G401.6 (cell line): ENCODE results near the gene CEBPZOS.

Source experiments
- FAIRE-seq: peaks from 2 replicates; lab custom pipeline; 2012; peaks lifted over from hg19 to GRCh38; lab: Jason Lieb, UNC

The CEBPZOS gene

DNA sequence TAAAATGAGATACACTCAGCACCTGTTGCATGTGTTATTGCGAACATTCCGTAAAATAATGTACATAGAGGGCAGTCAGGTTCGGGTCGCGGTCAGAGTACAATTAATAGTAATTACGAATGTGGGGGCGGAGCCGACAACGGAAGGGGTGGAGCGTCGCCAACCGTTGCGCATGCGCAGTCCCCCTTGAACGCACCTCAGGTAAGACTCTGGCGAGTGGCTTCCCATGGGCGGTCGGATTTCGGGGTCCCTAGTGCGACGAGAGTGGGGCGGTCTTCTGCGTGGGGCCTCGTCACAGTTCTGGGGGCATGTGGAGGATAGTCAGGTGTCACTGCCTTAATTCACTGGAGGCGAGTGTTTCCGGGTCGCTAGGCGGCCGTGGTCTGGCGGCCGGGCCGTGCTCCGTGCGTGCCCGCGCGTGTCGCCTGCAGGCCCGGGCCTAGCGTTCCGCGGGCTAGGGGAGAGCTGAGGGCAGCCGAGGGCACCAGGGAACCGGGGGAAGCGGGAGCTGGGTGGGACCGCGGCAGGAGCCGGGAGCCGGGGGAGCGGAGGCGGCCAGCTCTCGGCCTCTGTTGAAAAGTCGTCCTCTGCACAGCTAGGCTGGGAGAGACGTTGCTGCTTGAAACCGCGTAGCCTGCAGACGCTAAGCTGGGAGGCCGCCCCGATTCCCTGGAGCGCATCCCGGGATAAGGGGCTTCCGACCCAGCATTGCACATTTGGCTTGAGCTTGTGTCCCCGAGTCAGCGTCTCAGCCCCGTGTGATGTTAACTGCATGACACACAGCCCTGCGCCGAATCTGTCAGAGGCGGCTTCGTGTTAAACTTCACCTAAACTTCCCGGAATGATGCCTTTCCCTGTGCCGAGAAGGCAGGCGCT, at the start of gene CEBPZOS:
TSS of gene CEBPZOS (plus strand) at position 177 of the 876 bp plus-strand sequence. CDS start 3,209 bp downstream, outside the sequence.
- peak; percentile 76 for FAIRE-seq

DNA sequence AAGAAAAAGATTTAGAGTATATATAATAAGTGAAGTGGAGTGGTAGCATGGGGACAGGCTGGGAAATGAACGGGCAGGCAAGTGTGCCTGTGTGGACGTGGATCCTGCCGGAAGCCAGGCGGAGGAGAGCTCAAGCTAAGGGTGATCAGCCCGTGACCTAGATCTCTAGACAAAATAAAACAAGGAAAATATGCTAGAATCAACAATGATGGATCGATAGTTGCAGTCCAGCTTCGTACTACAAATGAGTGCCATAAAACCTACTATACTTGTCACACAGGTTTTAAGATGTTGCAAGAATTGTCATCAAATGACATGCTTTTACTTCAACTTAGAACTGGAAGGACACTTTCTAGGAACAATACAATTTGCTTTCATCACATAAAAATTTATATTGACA, 48.0 kb upstream of the CEBPZOS start:
- FAIRE-seq: no peak

DNA sequence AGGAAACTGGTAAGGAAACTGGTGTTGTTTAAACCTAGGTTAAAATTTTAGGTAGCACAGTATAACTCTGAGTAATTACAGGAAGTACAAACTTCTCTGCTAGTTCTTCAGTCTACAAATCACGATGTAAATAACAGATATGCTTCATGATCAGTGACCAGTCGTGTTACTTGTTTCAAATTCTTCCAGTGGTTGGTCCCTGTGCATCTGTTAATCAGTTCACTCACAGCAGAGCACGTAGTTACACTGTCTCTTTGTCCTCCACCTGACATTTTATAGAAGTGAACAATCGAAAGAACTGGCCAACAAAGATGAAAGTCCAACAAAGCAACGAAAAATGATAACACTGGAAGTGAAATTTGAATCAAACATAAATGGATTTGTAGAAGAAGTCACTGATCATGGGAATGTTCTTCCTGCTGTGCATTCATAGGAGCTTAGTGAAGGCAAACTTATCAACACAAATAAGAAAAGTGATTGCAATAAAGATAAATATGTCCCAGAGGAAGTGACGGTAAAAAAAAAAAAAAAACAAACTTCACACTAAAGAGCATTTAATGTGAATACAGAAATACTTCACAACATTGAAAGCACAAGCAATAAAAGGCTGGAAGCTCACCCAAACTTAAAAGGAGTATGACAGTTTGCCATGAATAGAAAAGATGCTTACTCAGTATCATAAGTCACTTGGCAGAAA, 46.5 kb upstream of the CEBPZOS start:
- no peak for FAIRE-seq

DNA sequence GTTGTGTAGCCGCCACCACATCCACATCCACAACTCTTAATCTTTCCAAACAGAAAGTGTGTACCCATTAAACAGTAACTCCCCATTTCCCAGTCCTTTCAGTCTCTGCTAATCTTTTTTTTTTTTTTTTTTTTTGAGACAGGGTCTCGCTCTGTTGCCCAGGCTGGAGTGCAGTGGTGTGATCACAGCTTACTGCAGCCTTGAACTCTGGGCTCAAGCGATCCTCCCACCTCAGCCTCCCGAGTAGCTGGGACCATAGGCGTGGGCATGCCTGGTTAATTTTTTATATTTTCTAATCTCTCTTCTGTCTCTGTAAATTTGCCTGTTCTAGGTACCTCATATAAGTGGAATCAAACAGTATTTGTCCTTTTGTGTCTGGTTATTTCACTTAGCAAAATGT, 43.1 kb upstream of the CEBPZOS start:
- FAIRE-seq: no peak

DNA sequence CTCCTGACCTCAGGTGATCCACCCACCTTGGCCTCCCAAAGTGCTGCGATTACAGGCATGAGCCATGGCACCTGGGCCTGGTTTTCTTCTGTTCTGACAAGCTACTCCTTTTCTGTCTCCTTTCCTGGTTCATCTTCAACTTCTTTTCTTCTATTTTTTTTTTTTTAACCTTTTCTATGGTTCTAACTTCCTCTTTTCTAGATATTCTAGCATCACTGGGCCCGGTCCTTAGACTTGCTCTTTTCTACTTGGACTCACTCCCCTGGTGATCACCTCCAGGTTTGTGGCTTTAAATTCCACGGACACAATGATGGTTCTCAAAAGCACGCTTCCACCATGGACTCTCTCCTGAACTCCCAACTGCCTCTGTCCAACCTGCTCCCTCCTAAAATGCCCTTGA, 41.5 kb upstream of the CEBPZOS start:
- no peak for FAIRE-seq

DNA sequence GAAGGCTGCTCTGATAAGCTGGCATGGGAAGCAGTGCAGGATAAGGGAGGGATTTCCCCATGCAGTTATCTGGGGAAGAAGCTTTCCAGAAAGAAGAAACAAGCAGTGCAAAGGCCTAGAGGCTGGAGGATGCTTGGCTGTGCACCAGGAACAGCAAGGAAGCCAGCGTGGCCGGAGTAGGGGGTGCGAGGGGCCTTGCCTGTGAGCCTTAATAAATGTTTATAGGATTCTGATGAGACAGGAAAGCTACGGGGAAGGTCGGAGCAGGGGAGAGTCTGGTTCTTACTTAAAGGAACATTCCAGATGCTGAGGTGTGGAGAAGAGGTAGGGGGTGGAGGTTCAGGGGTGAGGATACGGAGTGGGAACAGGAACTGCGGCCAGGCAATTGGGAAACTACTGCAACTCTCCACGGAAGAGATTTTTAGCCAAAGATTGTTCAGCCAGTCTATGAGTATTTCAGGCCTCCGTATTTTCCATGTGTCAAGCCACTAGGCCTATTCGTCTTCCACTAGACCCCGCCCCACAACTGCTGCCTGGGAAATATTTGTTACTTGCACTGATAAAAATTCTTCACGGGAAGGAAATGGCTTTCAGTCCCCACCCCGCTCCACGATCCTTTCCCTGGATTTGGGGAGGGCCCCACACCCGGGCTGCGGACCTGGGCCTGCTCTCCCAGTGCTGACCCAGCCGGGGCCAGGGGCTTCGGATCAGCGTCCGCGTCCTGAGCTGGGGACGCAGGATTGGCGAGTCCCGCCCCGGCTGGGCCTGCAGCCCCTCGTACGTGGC, 40.0 kb upstream of the CEBPZOS start:
- FAIRE-seq: no peak

DNA sequence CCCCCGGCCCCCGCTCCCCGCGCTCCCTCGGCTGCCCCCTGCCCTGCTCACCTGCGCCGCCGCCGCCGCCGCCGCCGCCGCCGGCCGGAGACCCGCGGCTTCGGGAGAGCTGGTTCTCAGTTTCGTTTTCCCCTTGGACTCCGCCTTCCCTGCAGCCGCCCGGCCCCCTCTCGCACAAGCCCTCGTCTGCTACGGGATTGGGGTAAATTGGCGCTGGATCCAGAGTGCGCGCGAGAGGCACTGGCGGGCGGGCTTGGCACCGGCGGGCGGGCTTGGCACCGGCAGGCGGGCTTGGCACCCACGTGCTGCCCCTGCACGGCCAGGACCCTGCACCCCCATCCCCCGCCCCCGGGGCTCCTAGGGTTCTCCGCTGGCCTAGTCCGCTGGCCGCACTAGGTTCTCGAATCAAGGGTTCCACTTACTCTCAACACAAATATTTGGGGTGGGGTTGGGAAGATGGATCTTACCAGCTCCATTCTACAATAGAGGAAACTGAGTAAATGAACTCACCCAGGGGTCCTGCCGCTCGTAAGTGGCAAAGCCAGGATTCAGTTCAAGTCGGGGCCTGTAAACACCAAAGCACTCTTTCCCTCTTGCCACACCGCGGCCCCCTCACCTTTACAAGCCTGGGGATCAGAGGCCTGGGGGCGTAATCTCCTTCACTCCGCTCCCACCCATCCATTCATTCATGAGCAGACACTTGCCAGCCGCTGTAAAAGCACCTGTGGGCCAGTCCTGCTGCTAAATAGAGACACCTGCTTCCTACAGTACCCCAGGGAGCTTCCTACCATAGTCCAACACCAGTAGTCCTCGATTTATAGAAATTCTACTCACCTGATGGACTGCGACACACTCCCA, 39.2 kb upstream of the CEBPZOS start, which contains the start of gene EIF2AK2:
TSS of gene EIF2AK2 (minus strand) at position 124 of the 858 bp plus-strand sequence. CDS start 9,174 bp downstream, outside the sequence.
- FAIRE-seq: no peak

DNA sequence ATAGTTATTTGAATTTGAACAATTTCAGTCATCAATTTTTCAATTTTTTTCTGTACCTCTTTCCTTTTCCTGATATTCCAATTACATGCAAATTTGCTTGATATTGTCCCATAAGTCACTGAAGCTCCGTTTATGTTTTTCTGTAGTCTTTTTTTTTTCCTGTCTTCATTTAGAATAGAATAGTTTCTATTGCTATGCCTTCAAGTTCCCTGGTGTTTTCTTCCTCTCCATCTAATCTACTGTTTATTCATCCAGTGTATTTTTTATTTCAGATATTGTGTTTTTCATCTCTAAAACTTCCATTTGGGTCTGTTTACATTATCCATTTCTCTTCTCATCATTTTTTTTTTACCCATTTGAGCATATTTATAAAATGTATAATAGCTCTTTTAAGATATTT, 31.5 kb upstream of the CEBPZOS start:
- FAIRE-seq: peak; percentile 59

DNA sequence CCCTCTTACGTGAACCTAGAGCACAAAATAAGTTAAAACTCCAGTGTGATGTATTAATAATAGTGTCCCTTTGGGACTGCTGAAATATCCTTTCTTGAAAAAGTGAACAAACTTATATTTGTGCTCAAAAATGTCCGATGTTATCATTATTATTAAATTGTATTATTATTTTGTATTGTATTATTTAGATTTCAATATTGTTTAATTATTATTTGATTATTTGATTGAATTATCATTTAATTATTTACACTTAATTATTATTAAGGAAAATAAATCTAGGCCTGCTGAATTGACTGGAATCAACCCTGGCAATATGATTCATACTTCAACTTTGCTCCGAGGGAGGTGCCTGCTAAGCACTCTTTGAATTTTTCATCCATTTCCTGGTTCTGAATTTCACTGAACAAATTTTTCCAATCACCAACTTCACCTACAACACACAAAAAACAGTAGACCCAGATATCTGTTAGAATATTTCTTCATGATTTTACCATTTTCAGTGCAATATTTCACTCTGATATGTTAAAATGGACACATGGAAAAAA, 28.6 kb upstream of the CEBPZOS start:
- FAIRE-seq: peak; percentile 76

DNA sequence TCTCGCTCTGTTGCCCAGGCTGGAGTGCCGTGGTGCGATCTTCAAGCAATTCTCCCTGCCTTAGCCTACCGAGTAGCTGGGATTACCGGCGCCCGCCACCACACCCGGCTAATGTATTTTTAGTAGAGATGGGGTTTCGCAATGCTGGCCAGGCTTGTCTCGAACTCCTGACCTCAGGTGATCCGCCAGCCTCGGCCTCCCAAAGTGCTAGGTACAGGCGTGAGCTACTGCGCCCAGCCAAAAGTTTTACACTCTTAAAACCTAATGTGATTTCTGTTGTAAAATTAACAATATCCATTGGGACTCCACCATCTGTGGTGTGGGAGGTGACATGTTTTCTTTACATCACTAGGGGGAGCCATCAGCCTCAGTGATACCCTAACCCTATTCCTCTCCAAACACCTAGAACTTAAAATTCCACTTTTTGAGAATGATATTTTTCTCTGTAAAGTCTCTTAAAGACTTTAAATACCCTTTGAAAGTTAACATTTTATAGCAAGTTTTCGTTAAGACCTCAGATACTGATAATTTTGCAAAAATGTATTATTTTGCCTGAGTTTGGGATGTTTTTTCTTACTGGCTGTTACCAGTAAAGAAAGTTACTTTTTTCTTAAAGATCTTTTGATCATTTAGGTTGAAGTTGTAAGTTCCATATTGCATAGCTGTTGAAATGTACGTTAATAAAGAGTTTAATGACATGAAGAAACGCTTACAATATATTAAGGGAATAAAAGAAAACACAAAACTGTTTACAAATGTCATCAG, 27.9 kb upstream of the CEBPZOS start:
- FAIRE-seq: peak; percentile 95

DNA sequence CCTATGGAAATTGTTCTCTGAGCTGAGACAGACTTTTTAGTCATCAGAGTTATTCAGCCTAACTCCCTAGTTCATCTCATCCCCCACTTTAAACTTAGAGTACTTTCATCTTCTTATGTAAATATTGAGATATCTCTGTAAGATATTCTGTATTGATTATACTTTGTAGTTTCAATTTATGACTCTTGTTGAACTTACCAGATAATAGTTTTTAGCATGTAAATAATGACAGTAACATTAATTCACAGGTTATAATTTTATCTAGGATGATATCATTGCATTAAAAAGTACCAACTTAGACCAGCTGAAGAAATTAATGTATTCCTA, 24.7 kb upstream of the CEBPZOS start:
- no peak for FAIRE-seq

DNA sequence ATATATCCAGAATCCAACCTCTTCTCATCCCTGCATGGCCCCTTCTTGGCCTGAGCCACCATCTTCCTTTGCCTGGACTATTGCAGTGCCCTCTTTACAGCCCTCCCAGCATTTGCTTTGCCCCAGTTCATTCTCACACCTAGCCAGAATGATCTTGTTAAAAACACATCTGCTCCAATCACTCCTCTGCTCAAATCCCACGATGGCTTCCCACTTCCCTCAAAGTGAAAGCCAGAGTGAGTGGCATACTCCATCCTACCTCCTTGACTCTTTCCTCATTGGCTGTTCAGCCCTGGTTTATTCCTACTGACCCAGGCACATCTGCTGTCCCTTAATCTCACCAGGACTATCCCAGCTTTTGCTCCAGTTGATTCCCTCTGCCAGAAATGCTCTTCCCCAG, 22.6 kb upstream of the CEBPZOS start:
- FAIRE-seq: no peak

DNA sequence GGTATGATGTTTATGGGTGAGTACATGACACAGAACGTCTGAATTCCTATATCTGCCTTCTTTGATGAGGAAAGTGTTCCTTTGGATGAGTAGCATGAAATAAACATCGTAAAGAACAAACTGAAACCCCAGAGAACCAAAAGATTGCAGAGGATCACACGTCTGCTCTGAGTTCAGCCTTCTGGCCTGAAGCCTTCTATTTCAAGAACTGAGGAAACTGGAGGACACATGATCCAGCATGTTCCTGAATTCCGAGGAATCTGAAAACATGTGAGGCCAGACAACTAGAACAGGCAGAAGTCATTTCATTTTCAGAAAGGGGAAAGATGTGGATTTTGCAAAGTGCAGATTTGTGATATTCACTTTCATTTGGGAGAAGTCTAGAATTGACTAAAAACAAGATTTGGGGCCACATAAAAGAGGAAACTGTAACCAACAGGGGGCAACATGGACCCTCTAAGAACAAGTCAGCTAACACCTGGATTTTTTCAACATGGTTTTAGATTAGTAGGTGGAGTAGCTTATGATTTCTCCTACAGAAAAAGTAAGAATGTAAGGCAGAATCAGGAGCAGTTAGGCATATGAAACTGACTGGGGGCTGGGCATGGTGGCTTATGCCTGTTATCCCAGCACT, 16.2 kb upstream of the CEBPZOS start:
- no peak for FAIRE-seq

DNA sequence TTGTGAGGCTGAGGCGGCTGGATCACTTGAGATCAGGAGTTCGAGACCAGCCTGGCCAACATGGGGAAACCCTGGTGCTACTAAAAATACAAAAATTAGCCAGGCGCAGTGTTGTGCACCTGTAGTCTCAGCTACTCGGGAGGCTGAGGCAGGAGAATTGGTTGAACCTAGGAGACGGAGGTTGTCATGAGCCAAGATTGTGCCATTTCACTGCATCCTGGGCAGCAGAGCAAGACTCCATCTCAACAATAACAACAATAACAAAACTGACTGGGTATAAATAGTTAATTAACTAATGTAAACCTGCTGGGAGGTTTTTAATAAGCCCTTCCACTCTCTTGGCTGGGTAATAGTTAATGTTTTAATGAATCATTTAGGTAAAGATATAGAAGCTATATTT, 15.7 kb upstream of the CEBPZOS start:
- no peak for FAIRE-seq

DNA sequence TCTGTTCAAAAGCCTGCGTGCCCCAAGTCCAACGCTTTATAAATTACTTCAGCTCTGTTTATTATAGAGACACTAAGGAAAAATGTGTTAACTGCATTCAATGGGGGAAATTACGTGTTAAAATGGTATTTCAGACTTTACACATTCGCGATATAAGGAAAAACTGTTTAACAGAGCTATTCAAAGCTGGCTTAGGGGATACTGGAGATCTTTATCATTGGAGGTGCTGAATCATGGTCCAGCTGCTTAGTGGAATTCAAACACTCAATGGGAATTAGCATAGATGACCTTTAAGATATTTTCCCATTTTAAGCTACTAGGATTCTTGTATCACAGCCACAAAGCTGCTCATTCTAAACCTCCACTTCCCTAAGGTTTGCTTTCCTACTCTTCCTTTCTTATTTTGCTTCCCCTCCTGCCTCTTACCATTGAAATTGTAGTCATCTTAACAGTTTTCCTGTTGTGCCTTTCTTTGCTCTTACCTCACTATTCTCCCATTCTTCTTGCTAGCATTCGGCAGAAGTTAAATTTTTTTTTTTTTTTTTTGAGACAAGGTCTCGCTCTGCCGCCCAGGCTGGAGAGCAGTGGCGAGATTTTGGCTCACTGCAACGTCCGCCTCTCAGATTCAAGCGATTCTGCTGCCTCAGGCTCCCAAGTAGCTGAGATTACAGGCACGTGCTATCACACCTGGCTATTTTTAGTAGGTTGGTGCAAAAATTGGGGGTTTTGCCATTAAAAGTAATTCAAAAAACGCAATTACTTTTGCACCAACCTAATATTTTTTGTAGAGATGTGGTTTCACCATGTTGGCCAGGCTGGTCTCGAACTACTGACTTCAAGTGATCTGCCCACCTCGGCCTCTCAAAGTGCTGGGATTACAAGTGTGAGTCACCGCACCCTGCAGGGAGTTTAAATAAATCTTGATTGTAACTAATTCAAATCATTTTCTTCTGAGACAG, 14.3 kb upstream of the CEBPZOS start:
- FAIRE-seq: no peak

DNA sequence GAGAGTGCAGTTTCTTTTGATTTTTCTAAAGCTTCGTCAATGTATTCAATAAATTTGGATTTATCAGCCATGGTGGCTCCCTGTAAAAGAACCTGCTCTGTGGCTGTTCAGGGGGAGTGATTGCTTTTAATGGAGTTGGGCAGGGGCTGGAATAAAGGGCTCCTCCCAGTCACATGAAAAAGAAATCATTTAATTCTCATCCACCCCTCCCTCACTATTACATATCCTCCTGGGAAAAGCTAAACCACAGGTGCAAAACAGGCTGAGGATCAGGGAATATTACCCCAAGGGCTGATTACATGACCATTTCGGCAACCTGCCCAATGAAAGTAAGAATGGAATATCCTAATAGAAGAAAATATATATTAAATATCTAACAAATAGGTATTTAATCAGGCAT, 7.7 kb upstream of the CEBPZOS start, which contains the start of gene SULT6B1:
TSS of gene SULT6B1 (minus strand) at position 101 of the 400 bp plus-strand sequence. CDS start at position 71, 30 bp downstream.
- no peak for FAIRE-seq

DNA sequence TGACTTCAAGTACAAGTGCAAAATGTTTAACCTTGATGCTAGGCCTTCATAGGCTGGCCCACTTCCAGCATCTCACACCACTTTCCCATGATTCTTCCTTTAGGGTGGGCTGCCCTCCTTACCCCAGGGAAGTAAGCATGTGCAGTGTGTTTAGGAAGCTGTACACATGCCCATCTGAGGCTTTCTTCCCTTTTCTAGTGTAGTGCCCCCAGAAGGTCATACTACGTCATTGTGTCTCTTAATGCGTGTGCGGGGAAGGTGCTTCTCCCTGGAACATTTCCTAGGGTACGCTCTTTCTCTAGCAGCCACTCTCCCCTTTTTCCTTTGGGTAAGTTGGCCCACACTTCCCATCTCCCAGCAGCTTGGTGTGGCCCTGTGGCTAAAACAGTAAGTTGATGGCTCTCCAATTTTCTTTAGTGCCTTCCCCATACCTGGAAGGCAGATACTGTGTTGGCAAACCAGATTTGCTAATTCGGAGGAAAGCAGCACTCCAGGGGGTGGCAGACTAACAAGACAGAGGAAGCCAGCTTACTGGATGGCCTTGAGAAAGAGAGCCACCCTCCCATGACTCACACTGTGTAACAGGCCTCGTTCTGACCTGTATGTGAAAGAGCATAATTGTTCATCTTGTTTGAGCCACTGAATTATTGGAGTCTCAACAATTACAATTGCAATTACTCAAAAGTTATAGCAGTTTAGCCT, 6.7 kb upstream of the CEBPZOS start:
- no peak for FAIRE-seq

DNA sequence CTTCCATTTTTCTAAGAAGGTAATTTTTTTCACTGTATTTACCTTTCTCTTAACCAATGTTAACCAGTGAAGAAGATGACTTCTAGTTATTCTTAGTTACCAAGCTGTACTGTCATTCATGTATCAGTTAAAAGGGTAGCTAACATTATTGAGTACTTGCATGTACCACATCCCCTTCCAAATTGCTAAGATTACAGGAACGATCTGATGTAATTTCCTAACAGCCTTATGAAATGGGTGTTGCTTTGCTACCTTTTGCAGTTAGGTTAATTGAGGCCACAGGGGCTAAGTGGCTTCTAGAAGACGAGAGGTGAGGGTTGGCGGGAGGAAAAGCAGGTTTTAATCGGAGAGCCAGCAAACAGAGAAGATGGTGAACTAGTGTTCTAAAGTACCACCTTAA, 6.0 kb upstream of the CEBPZOS start:
- no peak for FAIRE-seq
